ENCODE measurements around the gene BAIAP2L1. TPM values are rescaled to one million over a fixed set of nuclear protein-coding genes. Genes with fewer than 3 reads are reported as not detected.

BAIAP2L1 gene
- total RNA-seq, 2 experiments from 2014 or later, result 0.63 to 0.82 TPM

DNA sequence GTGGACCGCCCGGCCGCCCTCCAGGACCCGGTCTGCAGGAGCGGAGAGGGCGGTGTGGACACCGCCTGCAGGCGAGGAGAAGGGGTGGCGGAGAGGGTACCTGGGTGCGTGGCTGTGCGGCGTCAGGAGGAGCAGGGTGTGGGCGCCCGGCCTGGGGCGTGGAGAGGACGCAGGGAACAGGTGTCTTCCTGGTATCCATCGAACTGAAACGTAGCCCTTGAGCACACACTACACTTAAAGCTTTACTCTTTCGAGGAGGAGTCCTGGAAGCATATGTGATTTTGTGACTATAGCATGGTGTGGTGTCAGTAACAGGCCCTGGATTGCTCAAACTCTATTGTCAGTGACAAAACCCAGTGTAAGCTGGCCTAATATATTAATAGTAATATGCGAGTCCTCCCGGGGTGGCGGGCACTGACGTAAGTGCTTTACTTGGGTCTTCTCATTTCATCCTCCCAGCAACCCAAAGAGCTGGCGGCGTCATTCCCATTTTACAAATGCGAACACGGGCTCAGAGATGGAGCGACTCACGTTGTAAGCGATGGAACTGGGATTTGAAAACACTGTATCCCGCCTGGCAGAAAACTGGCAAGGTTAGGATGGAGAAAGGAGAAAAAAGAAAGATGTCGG, 148.3 kb downstream of the BAIAP2L1 start:
- POLR2A ChIA-PET, result interaction anchor here (1.6 kb wide), 1 partner anchor 50 kb away, joined by 4 read pairs; no protein-coding TSS in a partner anchor
- CTCF ChIA-PET, result no interaction called here

DNA sequence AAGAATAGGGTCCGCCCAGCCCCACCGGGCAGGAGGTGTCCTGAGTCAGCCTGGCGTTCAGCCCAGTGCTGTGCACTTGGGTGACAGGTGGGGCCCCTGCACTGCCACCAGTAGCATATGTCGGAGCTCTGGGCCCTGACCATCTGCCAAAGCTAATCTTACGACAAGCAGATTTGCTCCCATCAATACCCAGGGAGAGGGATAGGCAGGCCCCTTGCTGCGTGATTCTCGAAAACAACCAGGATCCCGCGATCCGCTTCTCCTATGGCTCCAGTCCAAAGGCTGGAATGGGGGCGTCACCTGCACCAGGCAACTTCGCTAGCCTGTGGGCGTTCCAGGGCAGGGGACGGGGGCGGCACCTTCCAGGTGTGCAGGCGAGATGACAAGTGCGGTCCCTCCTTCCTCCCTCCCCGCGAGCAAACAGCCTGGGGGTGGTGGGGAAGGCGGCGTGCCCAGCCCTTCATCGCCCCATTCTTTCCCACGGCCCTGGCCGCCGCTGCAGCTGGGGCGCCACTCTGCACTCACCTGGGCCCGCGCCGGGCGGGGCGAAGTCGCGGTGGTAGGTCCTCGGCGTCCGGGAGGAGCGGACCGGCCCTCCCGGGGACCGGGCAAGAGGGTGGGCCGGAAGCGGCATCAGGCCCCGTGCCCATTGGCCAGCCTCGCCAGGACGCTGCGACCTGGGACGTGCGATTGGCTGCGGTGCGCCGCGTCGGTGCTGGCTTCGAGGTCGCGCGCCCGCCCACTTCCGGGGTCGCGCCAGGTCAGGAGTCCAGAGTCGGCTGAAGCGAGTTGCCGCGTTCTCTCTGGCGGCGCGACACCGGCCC, 149.1 kb downstream of the BAIAP2L1 start, which contains the start of gene TECPR1:
TECPR1 (minus strand) TSS at position 632 of the 824 bp plus-strand sequence. CDS start 6,086 bp downstream, outside the sequence.
- ChIA-PET POLR2A (interaction anchor here (0.5 to 1.6 kb wide), 2 partner anchors 29 to 49 kb away, joined by 3 to 4 read pairs; no protein-coding TSS in a partner anchor), CTCF (interaction anchor here (1.4 kb wide), 1 partner anchor 231 kb away, joined by 3 read pairs; no protein-coding TSS in a partner anchor)

DNA sequence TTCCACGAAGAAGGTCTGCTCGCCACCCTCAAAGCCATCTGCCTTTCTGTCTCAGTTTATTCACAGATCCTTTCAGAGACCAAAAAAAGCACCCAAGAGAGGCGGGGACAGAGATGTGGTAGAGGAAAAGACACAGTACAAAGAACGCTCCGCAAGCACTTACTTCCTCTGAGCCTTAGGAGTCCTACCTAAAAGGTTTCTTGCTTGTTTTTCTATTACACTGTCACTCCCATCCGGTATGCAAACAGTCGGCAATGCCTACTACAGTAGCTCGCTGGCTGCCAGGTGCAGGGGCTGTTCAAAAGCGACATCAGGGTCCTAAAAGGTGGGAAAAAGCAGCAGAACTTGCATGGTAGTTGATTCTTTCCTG, 149.7 kb downstream of the BAIAP2L1 start:
- ChIA-PET CTCF (interaction anchor here (1.0 to 1.4 kb wide), 3 partner anchors 83 to 230 kb away, joined by 3 to 5 read pairs (median 3); no protein-coding TSS in a partner anchor), POLR2A (interaction anchor here (0.6 to 1.6 kb wide), 2 partner anchors 15 to 49 kb away, joined by 3 to 4 read pairs; no protein-coding TSS in a partner anchor)

DNA sequence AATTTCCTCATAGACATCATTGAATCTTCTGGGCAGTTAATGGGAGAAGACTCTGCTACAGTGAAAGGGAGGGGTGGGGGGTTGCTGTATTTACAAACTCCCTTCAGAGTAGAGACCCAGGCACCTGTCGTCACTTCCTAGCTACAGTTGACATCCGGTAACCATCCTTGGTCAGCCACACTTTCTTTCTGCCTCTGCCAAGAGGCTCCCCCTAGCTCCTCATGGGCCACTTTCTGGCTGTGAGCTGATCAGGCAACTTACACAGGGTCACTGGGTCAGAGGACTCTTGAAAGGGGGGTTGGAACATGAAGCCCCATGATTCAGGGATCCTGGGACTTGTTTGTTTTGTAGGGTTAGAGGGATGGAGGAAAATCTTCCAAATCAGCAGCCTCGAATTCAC, 150.1 kb downstream of the BAIAP2L1 start:
- ChIA-PET POLR2A (interaction anchor here (0.6 to 1.2 kb wide), 3 partner anchors 9 to 280 kb away, joined by 3 read pairs; no protein-coding TSS in a partner anchor), CTCF (interaction anchor here (0.7 to 1.4 kb wide), 4 partner anchors 71 to 230 kb away, joined by 3 to 5 read pairs (median 3); no protein-coding TSS in a partner anchor)

DNA sequence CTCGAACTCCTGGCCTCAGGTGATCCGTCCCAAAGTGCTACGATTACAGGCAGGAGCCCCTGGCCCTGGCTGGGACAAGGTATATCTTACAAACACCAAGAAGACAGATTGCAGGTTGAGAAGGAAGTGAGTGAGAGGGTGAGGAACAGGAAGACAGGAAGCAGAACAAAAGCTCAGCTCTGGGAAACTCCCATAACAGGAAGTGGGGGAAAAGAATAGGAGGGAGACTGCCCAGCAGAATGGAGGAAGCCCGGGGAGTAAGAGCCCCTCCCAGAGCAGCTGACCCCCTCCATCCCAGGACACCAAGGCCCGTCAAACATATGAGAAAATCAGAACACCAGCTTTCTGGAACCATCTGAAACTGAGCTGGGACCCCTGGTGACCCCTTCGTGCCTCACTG, 151.8 kb downstream of the BAIAP2L1 start:
- ChIA-PET POLR2A (no interaction called here), CTCF (no interaction called here)

DNA sequence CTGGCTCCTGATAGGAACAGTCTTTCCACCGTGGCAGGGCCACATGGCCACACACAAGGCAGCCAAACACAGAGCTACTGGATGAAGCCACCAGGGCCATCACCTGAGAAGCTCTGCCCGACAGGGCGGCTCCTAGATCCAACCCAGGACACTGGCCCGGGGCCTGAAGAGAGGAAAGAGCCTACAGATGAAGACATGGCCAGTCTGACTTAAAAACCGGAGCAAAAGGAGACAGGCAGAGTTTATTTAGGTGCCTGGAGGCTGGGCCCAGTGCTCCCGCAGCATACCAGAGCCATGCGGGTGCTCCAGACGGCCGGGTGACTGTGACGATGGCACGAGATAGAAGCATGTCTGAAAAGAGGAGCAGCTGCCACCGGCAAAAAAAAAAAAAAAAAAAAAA, 152.7 kb downstream of the BAIAP2L1 start:
- ChIA-PET CTCF (no interaction called here), POLR2A (no interaction called here)

DNA sequence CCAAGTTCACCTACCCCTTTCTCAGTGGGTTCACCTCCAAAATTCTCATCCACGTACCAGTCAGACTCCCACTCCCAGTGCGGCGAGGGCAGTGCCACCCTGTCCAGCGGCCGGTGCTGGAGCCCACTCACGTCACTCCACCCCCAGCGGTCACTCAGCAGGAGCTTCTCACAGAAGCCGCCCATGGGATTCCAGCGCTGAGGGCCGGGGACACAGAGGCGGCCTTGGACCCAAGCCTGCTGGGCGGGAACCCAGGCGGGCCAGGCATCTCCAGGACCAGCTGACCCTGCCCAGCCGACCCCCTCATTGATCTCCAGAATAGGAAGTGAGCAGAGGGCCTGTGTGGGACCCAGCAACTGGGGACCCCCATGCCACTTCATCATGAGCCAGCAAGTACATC, 156.0 kb downstream of the BAIAP2L1 start:
- ChIA-PET CTCF (interaction anchor here (1.1 kb wide), 1 partner anchor 35 kb away, joined by 4 read pairs; no protein-coding TSS in a partner anchor), POLR2A (no interaction called here)

DNA sequence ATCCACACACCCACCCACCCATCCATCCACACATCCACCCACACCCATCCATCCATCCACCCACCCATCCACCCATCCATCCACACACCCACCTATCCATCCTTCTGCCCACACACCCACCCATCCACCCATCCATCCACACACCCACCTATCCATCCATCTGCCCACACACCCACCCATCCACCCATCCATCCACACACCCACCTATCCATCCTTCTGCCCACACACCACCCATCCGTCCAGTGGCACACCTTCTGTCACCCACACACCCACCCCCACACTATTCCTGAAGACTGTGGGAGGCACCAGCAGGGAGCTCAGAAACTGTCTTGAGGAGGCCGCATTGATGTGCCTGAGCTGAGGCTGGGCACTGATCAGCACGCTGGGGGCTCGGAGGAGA, 158.0 kb downstream of the BAIAP2L1 start:
- ChIA-PET CTCF (interaction anchor here (1.1 kb wide), 1 partner anchor 76 kb away, joined by 3 read pairs; no protein-coding TSS in a partner anchor), POLR2A (no interaction called here)

DNA sequence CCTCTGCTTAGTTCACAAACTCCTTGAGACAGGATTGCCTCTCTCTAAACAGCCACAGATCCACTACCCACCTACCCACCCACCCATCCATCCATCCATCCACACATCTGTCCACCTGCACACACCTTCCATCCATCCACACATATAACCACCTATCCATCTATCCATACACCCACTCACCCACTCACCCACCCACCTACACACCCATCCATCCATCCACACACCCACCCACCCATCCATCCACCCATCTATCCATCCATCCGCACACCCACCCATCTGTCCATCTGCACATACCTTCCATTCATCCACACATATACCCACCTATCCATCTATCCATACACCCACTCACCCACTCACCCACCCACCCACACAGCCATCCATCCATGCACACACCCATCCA, 158.5 kb downstream of the BAIAP2L1 start:
- CTCF ChIA-PET, result no interaction called here
- POLR2A ChIA-PET, result interaction anchor here (0.8 kb wide), 1 partner anchor 8 kb away, joined by 3 read pairs; no protein-coding TSS in a partner anchor

DNA sequence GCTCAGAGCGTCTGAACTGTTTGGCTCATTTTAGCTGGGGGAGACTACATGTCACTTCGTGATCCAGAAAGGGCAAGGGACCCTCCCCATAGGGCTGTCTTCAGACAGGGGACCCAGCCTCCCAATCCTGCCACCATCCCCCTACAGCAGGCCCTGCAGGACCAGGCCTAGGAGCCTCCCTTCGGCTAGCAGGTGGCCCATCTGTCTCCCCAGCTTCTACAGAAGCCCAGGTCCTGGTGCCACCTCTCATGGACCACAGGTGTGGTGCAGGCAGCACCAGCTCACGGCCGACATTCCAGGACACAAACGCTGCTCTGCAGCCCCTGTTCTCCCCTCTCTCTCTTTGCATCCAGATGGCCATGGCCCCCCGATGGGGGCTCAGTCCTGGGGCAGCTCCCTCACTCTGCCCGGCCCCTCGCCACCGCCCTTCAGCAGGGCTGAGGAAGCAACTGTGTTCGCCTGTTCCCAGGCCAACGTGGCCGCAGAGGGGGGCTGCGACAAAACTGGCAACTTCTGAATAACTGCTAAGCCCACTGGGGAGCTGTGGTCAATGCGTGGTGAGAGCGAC, 159.1 kb downstream of the BAIAP2L1 start:
- ChIA-PET POLR2A (interaction anchor here (0.8 kb wide), 1 partner anchor 8 kb away, joined by 3 read pairs; no protein-coding TSS in a partner anchor), CTCF (no interaction called here)

Other genes starting within 250 kb of the BAIAP2L1 start
- under 1 TPM; 0.36 to 0.82 TPM for gene BHLHA15, start 189.7 kb downstream of the BAIAP2L1 start, total RNA-seq
- 10 to 100 TPM; 25.6 to 32.7 TPM for gene TECPR1, start 148.9 kb downstream of the BAIAP2L1 start, total RNA-seq
- gene BRI3, start 119.4 kb downstream of the BAIAP2L1 start, total RNA-seq, result 10 to 100 TPM; 57.0 to 59.3 TPM
- under 1 TPM; 0.13 to 0.23 TPM for gene NPTX2, start 216.2 kb upstream of the BAIAP2L1 start, total RNA-seq